Stimulated activated CD8-positive, alpha-beta memory T cell treated with anti-CD3 and anti-CD28 coated beads, Interleukin-15, amount 100 ng/mL, for 24 hours (primary cell): ENCODE measurements around the gene PCDH8.

Experiments
- DNase-seq: peaks from one replicate; pipeline ENCODE4 v3.0.0-alpha.2; 2020; ENCODE audit warnings: low read depth

The PCDH8 gene

DNA sequence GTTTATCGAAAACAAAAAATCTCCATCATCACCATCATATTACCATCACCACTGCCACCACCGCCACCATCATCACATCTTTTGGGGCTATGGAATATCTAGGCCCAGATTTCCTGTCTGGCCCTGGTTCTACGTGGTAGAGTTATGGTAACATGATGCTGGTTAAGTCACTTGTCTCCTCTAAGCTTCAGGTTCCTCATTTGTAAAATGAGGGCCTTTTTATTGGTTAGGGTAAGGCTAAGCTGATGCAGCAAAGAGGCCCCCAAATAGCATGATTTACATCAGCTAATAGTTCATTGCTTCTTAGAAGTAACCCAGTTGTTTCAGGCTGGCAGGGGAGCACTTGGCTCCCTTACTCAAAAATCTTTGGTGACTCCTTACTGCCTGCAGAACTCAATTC is 37.9 kb downstream of the PCDH8 start:
- no peak for DNase-seq

DNA sequence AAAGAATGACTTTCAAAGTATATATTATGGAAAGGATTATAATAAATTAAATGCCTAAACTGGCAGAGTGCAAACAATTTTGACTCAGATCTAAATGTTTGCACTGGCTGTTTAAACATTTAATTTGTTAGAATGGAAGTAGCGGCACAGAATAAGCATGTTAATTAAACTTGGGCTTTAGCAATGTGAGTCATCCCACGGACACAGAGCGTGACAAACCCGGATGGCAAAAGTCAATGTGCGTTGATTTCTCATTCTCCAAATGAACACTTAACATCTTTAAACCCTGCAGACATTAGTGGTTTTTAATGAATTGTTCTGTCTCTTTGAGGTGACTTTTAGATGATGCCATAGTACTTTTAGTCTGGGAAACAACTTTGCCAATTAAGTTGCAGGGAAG is 38.4 kb downstream of the PCDH8 start:
- DNase-seq, result no peak

DNA sequence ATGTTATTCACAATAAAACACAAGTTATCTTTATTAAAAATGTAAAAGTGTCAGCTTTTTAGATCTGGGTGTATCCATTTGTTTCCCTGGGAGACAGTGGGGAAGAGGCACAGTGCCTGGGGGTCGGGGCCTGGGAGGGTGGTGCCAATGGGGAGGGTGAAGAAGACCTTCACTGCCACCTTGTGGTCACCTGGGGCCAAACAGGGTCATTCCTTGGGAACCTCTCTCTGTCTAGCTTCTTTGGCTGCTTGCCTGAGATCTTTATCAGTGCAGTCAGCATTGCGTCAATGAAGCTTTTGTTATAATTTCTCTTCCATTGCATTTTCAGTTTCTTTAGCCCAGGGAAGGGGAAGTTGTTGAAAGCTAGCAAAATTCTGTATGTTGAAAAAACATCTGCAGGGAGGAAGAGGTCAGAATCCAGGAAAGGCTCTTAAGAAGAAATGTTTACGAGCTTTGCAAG is 39.1 kb downstream of the PCDH8 start:
- DNase-seq, result no peak

DNA sequence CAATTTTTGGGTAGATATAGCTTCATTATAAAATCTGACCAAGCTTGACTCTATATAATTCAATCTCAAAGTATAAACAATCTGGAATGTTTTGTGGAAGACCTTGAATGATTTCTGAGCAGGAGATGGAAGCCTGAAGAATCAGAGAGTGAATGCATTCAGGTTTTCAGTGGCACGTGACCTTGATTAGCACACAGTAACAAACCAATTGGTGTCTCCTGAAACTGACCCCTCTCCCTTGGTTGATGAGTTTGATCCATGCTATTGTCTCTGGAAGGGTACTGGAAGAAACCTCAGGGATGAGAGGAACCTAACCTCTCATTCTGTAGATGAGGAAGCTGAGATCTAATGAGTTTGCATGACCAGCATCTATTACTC is 39.6 kb downstream of the PCDH8 start:
- DNase-seq, result no peak

DNA sequence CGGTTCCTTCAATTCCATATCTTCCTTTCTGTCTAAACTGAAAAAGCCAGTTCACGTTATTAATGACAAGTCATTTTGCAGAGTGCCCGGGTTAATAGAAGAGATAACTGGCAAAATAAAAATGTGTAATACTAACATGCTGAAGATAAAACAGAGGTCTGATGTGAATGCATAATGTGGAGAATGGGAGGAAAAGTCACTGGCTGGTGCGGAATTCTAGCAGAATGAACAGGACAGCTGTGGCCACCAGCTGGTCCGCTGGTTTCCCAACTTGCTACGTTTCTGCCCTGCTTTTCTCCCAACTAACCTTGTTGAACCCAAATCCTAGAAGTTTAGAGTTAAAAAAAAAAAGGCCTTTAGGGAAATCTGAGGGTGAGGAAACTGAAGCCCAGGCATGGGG is 42.4 kb downstream of the PCDH8 start:
- DNase-seq, result no peak

DNA sequence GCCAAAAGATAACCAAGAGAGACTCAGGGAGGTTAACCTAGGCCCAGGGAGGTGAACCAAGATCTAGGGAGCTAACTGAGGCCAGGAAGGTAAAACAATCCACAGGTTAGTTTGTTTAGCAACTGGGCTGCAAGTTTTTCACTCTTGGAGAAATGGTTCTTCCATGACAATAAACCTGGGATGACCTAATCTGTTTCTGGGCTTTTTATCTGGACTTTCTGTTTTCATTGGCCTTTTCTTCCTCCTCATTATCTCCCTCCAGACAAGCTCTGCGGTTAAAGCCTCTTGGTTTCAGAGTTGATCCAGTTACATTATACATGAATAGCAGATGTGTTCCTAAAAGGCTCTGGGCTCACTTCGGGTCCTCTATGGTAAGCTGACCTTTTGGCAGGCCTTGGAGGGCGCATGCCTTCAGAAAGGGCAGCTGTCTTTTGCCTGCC is 44.2 kb downstream of the PCDH8 start:
- no peak for DNase-seq

DNA sequence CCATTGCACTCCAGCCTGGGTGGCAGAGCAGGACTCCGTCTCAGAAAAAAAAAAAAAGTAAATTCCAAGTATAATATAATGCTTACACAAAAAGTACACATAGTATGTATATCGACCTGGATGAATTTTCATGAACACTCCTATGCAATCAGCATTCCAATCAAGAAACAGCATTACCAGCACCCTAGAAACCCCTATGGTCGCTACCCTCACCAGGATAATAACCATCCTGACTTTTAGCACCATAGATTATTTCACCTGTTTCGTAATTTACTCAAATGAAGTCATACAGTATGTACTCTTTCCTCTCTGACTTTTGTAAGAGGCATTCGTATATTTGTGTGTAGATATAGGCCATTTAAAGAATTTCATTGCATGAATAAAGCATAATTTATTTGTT is 47.6 kb downstream of the PCDH8 start:
- DNase-seq, result no peak

DNA sequence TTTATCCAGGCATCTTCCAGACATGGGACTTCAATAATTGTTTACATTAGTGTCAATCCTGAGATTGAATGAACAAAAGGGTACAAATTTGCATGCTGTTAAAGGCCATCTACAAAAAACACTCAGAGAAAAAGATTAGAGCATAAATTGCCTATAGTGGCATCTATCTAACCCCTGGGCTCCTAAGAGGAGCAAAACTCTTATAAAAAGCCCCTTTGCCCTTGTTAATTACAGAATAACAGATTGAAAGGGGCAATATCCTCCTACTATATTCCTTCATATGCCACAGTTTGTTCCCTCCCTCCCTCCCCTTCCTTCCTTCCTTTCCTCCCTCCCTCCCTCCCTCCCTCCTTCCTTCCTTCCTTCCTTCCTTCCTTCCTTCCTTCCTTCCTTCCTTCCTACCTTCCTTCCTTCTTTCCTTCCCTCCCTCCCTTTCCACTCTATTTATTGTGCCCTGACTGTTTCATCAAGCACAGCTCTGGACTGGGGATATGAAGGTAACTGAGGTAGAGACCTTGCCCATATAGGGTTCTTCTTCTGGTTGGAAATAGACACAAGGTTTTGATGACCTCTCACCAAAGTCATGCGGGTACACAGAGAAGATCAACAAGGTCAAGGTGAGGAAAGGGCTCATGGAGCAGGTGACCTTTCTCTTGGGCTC is 49.5 kb downstream of the PCDH8 start:
- DNase-seq, result no peak

DNA sequence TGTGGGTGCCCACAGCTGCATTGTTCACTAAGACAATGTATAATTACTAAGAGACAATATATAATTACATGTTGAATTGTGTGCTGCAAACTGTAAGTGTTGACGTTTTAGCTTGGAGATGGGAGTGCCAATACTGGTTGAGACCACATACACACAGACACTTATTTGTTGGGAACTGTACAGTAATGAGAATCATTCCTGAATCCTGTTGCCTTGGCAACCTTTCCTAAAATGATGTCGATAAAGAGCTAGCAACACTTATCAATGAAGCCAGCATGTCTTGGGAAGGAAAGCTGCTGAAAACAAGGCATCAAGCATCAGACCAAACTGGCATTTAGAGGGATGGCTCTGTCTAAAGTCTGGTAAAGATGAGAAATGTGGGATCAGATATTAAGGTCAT is 51.3 kb downstream of the PCDH8 start:
- no peak for DNase-seq

DNA sequence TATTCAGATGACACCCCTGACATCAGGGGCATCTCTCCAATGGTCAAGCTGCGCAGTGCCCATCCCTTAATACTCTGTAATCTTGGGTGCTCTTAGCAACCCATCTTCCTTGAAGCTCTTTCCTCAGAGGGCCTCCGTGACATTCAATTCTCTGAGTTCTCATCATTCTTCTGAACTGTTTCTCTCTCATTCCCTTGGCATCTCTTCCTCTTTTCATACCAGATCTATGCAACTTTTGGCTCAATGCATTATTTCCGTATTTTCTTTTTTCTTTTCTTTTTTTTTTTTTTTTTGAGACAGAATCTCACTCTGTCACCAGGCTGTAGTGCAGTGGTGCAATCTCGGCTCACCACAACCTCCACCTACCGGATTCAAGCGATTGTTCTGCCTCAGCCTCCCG is 53.9 kb downstream of the PCDH8 start:
- DNase-seq, result no peak

DNA sequence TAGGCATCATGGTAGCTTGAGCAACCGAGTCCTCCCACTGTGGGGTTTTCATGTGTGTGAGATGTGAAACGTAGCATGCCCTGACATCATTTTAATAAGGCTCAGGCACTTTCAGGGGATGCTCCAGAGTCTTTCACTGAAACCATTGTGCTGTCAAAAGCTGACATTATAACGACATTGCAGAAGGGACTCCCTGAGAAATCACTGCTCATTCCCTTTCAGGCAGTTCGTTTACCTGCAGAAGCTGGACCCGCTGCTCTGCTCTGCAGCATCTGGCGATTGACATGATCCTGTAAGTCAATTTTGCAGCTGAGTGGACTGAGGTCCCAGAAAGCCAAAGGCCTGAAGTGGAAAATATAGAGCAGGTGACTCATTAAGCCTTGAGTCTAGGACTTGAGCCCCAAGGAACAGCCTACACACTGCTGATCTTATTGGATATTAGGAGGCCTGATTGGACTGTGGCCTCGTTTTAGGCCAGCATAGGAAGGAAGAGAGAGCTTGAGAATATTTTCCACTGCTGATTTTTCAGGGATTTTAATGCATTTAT is 54.9 kb downstream of the PCDH8 start:
- DNase-seq, result no peak
